ENCODE results near the gene FYB1. TPM values are rescaled to one million over a fixed set of nuclear protein-coding genes. Genes with fewer than 3 reads are reported as not detected.

The FYB1 gene
- total and polyA plus RNA-seq, 11 donors: 0.82 to 67.2 (median 2.8) TPM

Other genes with a start within 250 kb of the FYB1 start
- 10 to 100 TPM; 20.6 to 76.3 (median 34.2) TPM for gene RICTOR, start 145.2 kb downstream of the FYB1 start, total RNA-seq
- 10 to 100 TPM in 1 of 2 donors, 1 to 10 TPM in 1; 6.8 to 11.5 TPM for gene RICTOR, start 145.2 kb downstream of the FYB1 start, polyA plus RNA-seq
- gene C9, start 144.9 kb upstream of the FYB1 start, total RNA-seq: under 1 TPM in 1 of 9 donors, not detected in 8; 0.29 TPM
- gene C9, start 144.9 kb upstream of the FYB1 start, polyA plus RNA-seq: under 1 TPM in 1 of 2 donors, not detected in 1; 0.04 TPM
- gene DAB2, start 205.4 kb upstream of the FYB1 start, total RNA-seq: 100 to 1,000 TPM in 1 of 9 donors, 10 to 100 TPM in 8; 17.6 to 157 (median 26.1) TPM
- gene DAB2, start 205.4 kb upstream of the FYB1 start, polyA plus RNA-seq: 1 to 10 TPM; 7.8 to 9.5 TPM

Measured in heart left ventricle (tissue), 11 donors.